ENCODE results near the gene TTC7B. TPM values are rescaled to one million over a fixed set of nuclear protein-coding genes. Genes with fewer than 3 reads are reported as not detected.

Gene TTC7B
- total and polyA plus RNA-seq, 10 of the 15 experiments (the other 5 are each of a cell fraction or from before 2014, with no cell fraction given): under 0.01 to 1.1 (median 0.26) TPM; not detected in 2

DNA sequence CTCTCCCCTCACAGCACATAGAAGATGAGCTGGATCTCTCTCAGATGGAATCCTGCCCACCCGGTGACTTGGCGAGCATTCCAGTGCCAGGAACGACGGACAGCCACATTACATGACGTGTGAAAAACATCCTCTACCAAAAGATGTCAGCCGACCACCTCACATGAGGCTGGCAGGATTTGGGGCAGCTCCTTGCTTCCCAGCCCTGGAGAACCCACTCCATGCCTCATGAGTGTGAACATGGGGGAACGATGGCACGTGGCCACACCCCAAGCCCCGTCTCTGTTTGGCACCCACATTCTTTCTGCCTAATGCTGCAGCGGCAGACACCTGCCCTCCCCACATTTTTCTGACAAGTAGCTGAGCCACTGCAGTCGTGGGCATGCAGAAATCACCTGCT, 216.9 kb downstream of the TTC7B start:
- no peak overlapping the region for H3K4me3 ChIP-seq
- no peaks in the 10 kb centered on the region for H3K79me2 ChIP-seq (ENCODE audit: control insufficient read depth, insufficient read depth, low read length)
- H4K20me1 ChIP-seq (ENCODE audit: control insufficient read depth, insufficient read depth): no peaks in the 10 kb centered on the region
- H3K27ac ChIP-seq (ENCODE audit: control insufficient read depth, insufficient read depth): no peak overlapping the region
- ATAC-seq (no peak), FAIRE-seq (no peak), DNase-seq (ENCODE audit: low read depth, low spot score) (no peak)
- ChIA-PET POLR2A (no interaction called here), RAD21 (ENCODE audit: unreplicated experiment) (no interaction called here), SMC1A (ENCODE audit: uncharacterized antibody, unreplicated experiment) (no interaction called here), CTCF (no interaction called here)
- intact Hi-C loops (cut with micrococcal nuclease; ENCODE audit: unreplicated experiment): no loop called here
- H3K36me3 ChIP-seq (ENCODE audit: control insufficient read depth in 2 of 2, insufficient read depth in 2 of 2, low read length in 1 of 2): no peaks in the 10 kb centered on the region
- H3K27me3 ChIP-seq (replicated peaks in 1 of 2; ENCODE audit: control insufficient read depth in 2 of 2, insufficient read depth in 2 of 2, low read length in 1 of 2): no peaks in the 10 kb centered on the region; a peak in 2 of 4 replicates
- TF ChIP-seq, protein P1, sequence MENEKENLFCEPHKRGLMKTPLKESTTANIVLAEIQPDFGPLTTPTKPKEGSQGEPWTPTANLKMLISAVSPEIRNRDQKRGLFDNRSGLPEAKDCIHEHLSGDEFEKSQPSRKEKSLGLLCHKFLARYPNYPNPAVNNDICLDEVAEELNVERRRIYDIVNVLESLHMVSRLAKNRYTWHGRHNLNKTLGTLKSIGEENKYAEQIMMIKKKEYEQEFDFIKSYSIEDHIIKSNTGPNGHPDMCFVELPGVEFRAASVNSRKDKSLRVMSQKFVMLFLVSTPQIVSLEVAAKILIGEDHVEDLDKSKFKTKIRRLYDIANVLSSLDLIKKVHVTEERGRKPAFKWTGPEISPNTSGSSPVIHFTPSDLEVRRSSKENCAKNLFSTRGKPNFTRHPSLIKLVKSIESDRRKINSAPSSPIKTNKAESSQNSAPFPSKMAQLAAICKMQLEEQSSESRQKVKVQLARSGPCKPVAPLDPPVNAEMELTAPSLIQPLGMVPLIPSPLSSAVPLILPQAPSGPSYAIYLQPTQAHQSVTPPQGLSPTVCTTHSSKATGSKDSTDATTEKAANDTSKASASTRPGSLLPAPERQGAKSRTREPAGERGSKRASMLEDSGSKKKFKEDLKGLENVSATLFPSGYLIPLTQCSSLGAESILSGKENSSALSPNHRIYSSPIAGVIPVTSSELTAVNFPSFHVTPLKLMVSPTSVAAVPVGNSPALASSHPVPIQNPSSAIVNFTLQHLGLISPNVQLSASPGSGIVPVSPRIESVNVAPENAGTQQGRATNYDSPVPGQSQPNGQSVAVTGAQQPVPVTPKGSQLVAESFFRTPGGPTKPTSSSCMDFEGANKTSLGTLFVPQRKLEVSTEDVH (IDR thresholded peaks at IDR 0.05; ENCODE audit: low read depth, partially characterized antibody): no peak
- TF ChIP-seq, protein P2, sequence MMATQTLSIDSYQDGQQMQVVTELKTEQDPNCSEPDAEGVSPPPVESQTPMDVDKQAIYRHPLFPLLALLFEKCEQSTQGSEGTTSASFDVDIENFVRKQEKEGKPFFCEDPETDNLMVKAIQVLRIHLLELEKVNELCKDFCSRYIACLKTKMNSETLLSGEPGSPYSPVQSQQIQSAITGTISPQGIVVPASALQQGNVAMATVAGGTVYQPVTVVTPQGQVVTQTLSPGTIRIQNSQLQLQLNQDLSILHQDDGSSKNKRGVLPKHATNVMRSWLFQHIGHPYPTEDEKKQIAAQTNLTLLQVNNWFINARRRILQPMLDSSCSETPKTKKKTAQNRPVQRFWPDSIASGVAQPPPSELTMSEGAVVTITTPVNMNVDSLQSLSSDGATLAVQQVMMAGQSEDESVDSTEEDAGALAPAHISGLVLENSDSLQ (IDR thresholded peaks at IDR 0.05): no peak
- TF ChIP-seq KDM1A (IDR thresholded peaks at IDR 0.05; ENCODE audit: borderline replicate concordance) (no peak), ZSCAN29 (IDR thresholded peaks at IDR 0.05) (no peak), SMARCA5 (IDR thresholded peaks at IDR 0.05) (no peak), LARP7 (IDR thresholded peaks at IDR 0.05) (no peak), RBBP5 (conservative IDR thresholded peaks at IDR 0.05) (no peak), ZZZ3 (IDR thresholded peaks at IDR 0.05; ENCODE audit: control insufficient read depth, insufficient read length, low read depth) (no peak), WRNIP1 (IDR thresholded peaks at IDR 0.05; ENCODE audit: borderline replicate concordance, low read depth, low read length) (no peak), ZNF622 (IDR thresholded peaks at IDR 0.05) (no peak), SMAD1 (IDR thresholded peaks at IDR 0.05; ENCODE audit: low read depth, partially characterized antibody) (no peak)
- TF ChIP-seq, protein P3, sequence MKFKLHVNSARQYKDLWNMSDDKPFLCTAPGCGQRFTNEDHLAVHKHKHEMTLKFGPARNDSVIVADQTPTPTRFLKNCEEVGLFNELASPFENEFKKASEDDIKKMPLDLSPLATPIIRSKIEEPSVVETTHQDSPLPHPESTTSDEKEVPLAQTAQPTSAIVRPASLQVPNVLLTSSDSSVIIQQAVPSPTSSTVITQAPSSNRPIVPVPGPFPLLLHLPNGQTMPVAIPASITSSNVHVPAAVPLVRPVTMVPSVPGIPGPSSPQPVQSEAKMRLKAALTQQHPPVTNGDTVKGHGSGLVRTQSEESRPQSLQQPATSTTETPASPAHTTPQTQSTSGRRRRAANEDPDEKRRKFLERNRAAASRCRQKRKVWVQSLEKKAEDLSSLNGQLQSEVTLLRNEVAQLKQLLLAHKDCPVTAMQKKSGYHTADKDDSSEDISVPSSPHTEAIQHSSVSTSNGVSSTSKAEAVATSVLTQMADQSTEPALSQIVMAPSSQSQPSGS (IDR thresholded peaks at IDR 0.05; ENCODE audit: low read length): no peak
- TF ChIP-seq, protein P4, sequence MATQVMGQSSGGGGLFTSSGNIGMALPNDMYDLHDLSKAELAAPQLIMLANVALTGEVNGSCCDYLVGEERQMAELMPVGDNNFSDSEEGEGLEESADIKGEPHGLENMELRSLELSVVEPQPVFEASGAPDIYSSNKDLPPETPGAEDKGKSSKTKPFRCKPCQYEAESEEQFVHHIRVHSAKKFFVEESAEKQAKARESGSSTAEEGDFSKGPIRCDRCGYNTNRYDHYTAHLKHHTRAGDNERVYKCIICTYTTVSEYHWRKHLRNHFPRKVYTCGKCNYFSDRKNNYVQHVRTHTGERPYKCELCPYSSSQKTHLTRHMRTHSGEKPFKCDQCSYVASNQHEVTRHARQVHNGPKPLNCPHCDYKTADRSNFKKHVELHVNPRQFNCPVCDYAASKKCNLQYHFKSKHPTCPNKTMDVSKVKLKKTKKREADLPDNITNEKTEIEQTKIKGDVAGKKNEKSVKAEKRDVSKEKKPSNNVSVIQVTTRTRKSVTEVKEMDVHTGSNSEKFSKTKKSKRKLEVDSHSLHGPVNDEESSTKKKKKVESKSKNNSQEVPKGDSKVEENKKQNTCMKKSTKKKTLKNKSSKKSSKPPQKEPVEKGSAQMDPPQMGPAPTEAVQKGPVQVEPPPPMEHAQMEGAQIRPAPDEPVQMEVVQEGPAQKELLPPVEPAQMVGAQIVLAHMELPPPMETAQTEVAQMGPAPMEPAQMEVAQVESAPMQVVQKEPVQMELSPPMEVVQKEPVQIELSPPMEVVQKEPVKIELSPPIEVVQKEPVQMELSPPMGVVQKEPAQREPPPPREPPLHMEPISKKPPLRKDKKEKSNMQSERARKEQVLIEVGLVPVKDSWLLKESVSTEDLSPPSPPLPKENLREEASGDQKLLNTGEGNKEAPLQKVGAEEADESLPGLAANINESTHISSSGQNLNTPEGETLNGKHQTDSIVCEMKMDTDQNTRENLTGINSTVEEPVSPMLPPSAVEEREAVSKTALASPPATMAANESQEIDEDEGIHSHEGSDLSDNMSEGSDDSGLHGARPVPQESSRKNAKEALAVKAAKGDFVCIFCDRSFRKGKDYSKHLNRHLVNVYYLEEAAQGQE (IDR thresholded peaks at IDR 0.05; ENCODE audit: low read depth, low read length): no peak
- no peaks in the 10 kb centered on the region for H3K9me3 ChIP-seq (replicated peaks; ENCODE audit: control insufficient read depth, insufficient read depth, low read length)
- 48% methylated on average over 11 of the region's 11 CpGs for WGBS (ENCODE audit: insufficient coverage, insufficient replicate concordance, low lambda C conversion rate, missing lambda C conversion rate)
- no peak overlapping the region for H3K9ac ChIP-seq (ENCODE audit: control insufficient read depth, insufficient read depth, low read length)
- no peaks in the 10 kb centered on the region for H3K4me1 ChIP-seq (ENCODE audit: control insufficient read depth, insufficient read depth, low read length)
- no peak overlapping the region for H2AFZ ChIP-seq (ENCODE audit: control insufficient read depth, low read depth, low read length)
- no peak overlapping the region for H3K4me2 ChIP-seq (ENCODE audit: control insufficient read depth, insufficient read depth)
- in situ Hi-C loops (cut with MboI): no loop called here
- BruUV-seq (replicated peaks): no TSS peak
